Panc1 (cell line): Measurements from ENCODE around the gene BMX. TPM values are rescaled to one million over a fixed set of nuclear protein-coding genes. Genes with fewer than 3 reads are reported as not detected.

Experiments used
- ATAC-seq: fragments of 200-7000 bp; cut with Tn5 transposase; 2 replicates; pipeline ENCODE4 v1.9.1; 2020; ENCODE audit warnings: mild to moderate bottlenecking, moderate library complexity
- BruUV-seq: library from RNA; stranded (reverse); fragments of 400-500 nt; replicated peaks from 2 replicates; lab custom pipeline; 2021; lab: Mats Ljungman, UMichigan
- CTCF ChIA-PET: fragments of 300-600 bp; sonication (Branson Sonifier 250); formaldehyde crosslinking; loops from one replicate; lab custom pipeline; 2022; ENCODE audit warnings: antibody characterized with exemption; lab: Charles Lee
- POLR2A ChIA-PET: fragments of 300-600 bp; sonication (Branson Sonifier 250); formaldehyde crosslinking; loops from one replicate; lab custom pipeline; 2022; ENCODE audit warnings: antibody characterized with exemption; lab: Charles Lee
- DNase-seq: peaks from one replicate; pipeline ENCODE4 v3.0.0-alpha.2; 2010; ENCODE audit warnings: low read depth, low spot score
- H3K27ac ChIP-seq: 2 replicates; pipeline ENCODE4 v1.5.1; 2011; ENCODE audit warnings: mild to moderate bottlenecking, low read length, inconsistent platforms
- H3K27me3 ChIP-seq: fragments of 200-500 bp; sonication (Bioruptor generic); 2 replicates; pipeline ENCODE4 v1.6.0; 2014; ENCODE audit warnings: low read length, inconsistent platforms; ENCODE audit not compliant: control insufficient read depth, insufficient read depth
- H3K36me3 ChIP-seq: fragments of 200-500 bp; sonication (Bioruptor generic); 2 replicates; pipeline ENCODE4 v1.5.1; 2014; ENCODE audit warnings: inconsistent platforms, mild to moderate bottlenecking, low read length, moderate library complexity; ENCODE audit not compliant: control insufficient read depth, insufficient read depth
- H3K4me1 ChIP-seq: 2 replicates; pipeline ENCODE4 v1.5.1; 2011; ENCODE audit warnings: inconsistent platforms, mild to moderate bottlenecking, low read length, moderate library complexity; ENCODE audit not compliant: control insufficient read depth, insufficient read depth
- H3K4me3 ChIP-seq, 2 experiments: 2 replicates each; pipeline ENCODE4 v1.5.1; 2011 to 2012; ENCODE audit warnings: low read depth in 2 of 2, low read length in 2 of 2, mild to moderate bottlenecking in 2 of 2, inconsistent platforms in 1 of 2, moderate library complexity in 1 of 2
- H3K9me3 ChIP-seq: fragments of 200-500 bp; sonication (Bioruptor generic); 2 replicates; pipeline ENCODE4 v1.5.1; 2014; ENCODE audit warnings: low read depth, mild to moderate bottlenecking, inconsistent platforms, low read length, moderate library complexity; ENCODE audit not compliant: control insufficient read depth, insufficient read depth
- POLR2AphosphoS5 ChIP-seq: IDR thresholded peaks from 2 replicates; pipeline ENCODE4 v1.6.1; 2012; ENCODE audit warnings: mild to moderate bottlenecking, low read depth, low read length, moderate library complexity
- SIN3A ChIP-seq: IDR thresholded peaks from 2 replicates; pipeline ENCODE4 v1.6.1; 2012; ENCODE audit warnings: low read depth, mild to moderate bottlenecking, low read length, moderate library complexity, borderline replicate concordance; ENCODE audit not compliant: insufficient read depth
- TCF7L2 ChIP-seq: IDR thresholded peaks from 2 replicates; pipeline ENCODE4 v1.6.1; 2011; ENCODE audit warnings: mild to moderate bottlenecking, low read depth, low read length, inconsistent platforms
- in situ Hi-C: cut with HindIII; loops from 2 replicates; pipeline ENCODE4 v1.10.0; 2016; ENCODE audit warnings: low sequenced_read_pairs, low pct_unique_long_range_greater_than_20kb
- intact Hi-C: fragments of 100-400 bp; cut with micrococcal nuclease; formaldehyde crosslinking; loops from one replicate; pipeline ENCODE4 v1.10.0; 2022; ENCODE audit not compliant: unreplicated experiment
- total RNA-seq: library from RNA; stranded (reverse); gene quantifications from one replicate; pipeline ENCODE4 v1.2.1, GENCODE V29; 2021; ENCODE audit not compliant: unreplicated experiment
- TF ChIP-seq, protein P1 (sequence below), 2 experiments: IDR thresholded peaks; 2 replicates each; pipeline ENCODE4 v1.6.1; 2011 to 2012; ENCODE audit warnings: low read depth in 2 of 2, control low read depth in 1 of 2, low read length in 1 of 2, mild to moderate bottlenecking in 1 of 2, moderate library complexity in 1 of 2; ENCODE audit not compliant: insufficient read depth in 1 of 2
- TF ChIP-seq, protein P2 (sequence below): fragments of 450-650 bp; IDR thresholded peaks from 2 replicates; pipeline ENCODE4 v1.5.1; 2017; ENCODE audit warnings: mild to moderate bottlenecking

Gene BMX
- total RNA-seq, 1 experiment from 2014 or later: not detected

DNA sequence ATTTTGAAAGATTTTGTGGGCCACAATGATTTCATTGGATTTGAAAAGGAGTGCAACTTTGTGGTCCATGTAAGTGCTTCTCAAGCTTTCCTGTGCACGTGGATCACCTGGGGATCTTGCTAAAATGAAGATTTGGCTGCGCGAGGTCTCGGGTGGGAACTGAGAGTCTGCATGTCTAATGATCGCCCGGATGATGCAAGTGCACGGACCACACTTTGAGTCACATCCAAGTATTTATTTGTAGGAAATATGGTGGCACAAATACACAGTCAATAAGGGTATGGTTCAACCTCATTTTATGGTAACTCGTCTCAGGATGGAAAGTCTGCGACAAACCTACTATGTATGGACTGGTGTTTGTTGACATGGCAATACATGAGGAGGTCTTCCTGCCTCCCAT is 899 bp downstream of the BMX start:
- POLR2A ChIA-PET: no interaction called here
- no TSS peak for BruUV-seq

DNA sequence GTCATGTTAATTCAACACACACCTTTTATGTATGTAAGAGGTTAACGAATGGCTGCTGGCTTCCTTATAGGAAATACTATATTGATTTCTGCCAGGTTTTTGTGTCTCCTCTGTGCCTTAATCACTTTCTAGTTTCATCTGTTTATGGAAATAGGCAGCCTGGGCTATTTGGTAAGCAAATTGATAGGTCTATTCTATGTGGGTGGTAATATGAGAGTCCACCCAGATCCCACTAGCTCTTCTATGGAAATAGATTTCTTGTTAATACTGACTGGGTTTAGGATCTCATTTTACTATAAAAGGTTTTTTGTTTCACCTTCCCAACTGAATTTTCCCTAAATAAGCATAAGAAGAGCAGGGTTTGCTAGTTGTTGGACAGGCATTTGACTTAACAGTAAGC is 4.1 kb downstream of the BMX start:
- H3K27me3 ChIP-seq: no peaks in the 10 kb centered on the region
- intact Hi-C loops (no loop called here), in situ Hi-C loops (no loop called here)
- H3K36me3 ChIP-seq: no peaks in the 10 kb centered on the region
- no peak overlapping the region for H3K27ac ChIP-seq
- TF ChIP-seq TCF7L2: no peak
- TF ChIP-seq POLR2AphosphoS5: no peak
- TF ChIP-seq, protein P1, sequence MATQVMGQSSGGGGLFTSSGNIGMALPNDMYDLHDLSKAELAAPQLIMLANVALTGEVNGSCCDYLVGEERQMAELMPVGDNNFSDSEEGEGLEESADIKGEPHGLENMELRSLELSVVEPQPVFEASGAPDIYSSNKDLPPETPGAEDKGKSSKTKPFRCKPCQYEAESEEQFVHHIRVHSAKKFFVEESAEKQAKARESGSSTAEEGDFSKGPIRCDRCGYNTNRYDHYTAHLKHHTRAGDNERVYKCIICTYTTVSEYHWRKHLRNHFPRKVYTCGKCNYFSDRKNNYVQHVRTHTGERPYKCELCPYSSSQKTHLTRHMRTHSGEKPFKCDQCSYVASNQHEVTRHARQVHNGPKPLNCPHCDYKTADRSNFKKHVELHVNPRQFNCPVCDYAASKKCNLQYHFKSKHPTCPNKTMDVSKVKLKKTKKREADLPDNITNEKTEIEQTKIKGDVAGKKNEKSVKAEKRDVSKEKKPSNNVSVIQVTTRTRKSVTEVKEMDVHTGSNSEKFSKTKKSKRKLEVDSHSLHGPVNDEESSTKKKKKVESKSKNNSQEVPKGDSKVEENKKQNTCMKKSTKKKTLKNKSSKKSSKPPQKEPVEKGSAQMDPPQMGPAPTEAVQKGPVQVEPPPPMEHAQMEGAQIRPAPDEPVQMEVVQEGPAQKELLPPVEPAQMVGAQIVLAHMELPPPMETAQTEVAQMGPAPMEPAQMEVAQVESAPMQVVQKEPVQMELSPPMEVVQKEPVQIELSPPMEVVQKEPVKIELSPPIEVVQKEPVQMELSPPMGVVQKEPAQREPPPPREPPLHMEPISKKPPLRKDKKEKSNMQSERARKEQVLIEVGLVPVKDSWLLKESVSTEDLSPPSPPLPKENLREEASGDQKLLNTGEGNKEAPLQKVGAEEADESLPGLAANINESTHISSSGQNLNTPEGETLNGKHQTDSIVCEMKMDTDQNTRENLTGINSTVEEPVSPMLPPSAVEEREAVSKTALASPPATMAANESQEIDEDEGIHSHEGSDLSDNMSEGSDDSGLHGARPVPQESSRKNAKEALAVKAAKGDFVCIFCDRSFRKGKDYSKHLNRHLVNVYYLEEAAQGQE (IDR thresholded peaks at IDR 0.05; ENCODE audit: insufficient read depth in 1 of 2, low read depth in 2 of 2, low read length in 1 of 2): no peak
- TF ChIP-seq, protein P2, sequence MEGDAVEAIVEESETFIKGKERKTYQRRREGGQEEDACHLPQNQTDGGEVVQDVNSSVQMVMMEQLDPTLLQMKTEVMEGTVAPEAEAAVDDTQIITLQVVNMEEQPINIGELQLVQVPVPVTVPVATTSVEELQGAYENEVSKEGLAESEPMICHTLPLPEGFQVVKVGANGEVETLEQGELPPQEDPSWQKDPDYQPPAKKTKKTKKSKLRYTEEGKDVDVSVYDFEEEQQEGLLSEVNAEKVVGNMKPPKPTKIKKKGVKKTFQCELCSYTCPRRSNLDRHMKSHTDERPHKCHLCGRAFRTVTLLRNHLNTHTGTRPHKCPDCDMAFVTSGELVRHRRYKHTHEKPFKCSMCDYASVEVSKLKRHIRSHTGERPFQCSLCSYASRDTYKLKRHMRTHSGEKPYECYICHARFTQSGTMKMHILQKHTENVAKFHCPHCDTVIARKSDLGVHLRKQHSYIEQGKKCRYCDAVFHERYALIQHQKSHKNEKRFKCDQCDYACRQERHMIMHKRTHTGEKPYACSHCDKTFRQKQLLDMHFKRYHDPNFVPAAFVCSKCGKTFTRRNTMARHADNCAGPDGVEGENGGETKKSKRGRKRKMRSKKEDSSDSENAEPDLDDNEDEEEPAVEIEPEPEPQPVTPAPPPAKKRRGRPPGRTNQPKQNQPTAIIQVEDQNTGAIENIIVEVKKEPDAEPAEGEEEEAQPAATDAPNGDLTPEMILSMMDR: no peak
- no peak for TF ChIP-seq SIN3A
- no peak overlapping the region for H3K4me3 ChIP-seq
- ChIA-PET CTCF (no interaction called here), POLR2A (no interaction called here)
- ATAC-seq (no peak), DNase-seq (no peak)
- no peaks in the 10 kb centered on the region for H3K9me3 ChIP-seq
- BruUV-seq: no TSS peak
- no peaks in the 10 kb centered on the region for H3K4me1 ChIP-seq

More for the DNA sequence above, 899 bp downstream of the BMX start:
- intact Hi-C loops: no loop called here
- Histone ChIP-seq H3K36me3 (no peaks in the 10 kb centered on the region), H3K4me1 (no peaks in the 10 kb centered on the region), H3K27me3 (no peaks in the 10 kb centered on the region), H3K27ac (no peak overlapping the region), H3K9me3 (no peaks in the 10 kb centered on the region), H3K4me3 (no peak overlapping the region)
- TF ChIP-seq SIN3A: no peak
- TF ChIP-seq, protein P1 (IDR thresholded peaks at IDR 0.05; ENCODE audit: insufficient read depth in 1 of 2, low read depth in 2 of 2, low read length in 1 of 2): no peak
- no peak for TF ChIP-seq TCF7L2
- TF ChIP-seq, protein P2: no peak
- no peak for TF ChIP-seq POLR2AphosphoS5
- DNase-seq: no peak
- CTCF ChIA-PET: no interaction called here
- in situ Hi-C loops: no loop called here
- ATAC-seq: no peak
